H1 (cell line): ENCODE results near the gene PLTP. TPM values are rescaled to one million over a fixed set of nuclear protein-coding genes. Genes with fewer than 3 reads are reported as not detected.

Experiments
- CTCF ChIA-PET: fragments of 300-600 bp; sonication (Branson Sonifier 250); formaldehyde crosslinking; loops from one replicate; lab custom pipeline; 2021; ENCODE audit not compliant: partially characterized antibody; lab: Charles Lee
- POLR2A ChIA-PET: fragments of 300-600 bp; sonication (Branson Sonifier 250); formaldehyde crosslinking; loops from one replicate; lab custom pipeline; 2021; ENCODE audit warnings: inconsistent platforms; ENCODE audit not compliant: partially characterized antibody; lab: Charles Lee
- DNase-seq, 2 experiments: peaks; one replicate each; pipeline versions ENCODE4 v3.0.0 to v3.0.0-alpha.2; 2010 to 2022; ENCODE audit warnings: low spot score in 2 of 2, low read depth in 1 of 2, mixed read lengths in 1 of 2
- FAIRE-seq: peaks from 2 replicates; lab custom pipeline; 2011; peaks lifted over from hg19 to GRCh38; lab: Jason Lieb, UNC
- H2AFZ ChIP-seq: 2 replicates; pipeline ENCODE4 v1.8.1; 2012; ENCODE audit warnings: low read length, inconsistent platforms
- H2AK5ac ChIP-seq: 2 replicates; pipeline ENCODE4 v1.6.1; 2013; ENCODE audit warnings: low read depth, low read length
- H2BK120ac ChIP-seq: replicated peaks from 2 replicates; pipeline ENCODE3; 2013; ENCODE audit warnings: low read depth, low read length, inconsistent platforms
- H2BK12ac ChIP-seq: 2 replicates; pipeline ENCODE4 v1.6.1; 2013; ENCODE audit warnings: low read depth, low read length
- H2BK15ac ChIP-seq: 2 replicates; pipeline ENCODE4 v1.6.1; 2013; ENCODE audit warnings: low read length
- H2BK20ac ChIP-seq: 2 replicates; pipeline ENCODE4 v1.6.1; 2013; ENCODE audit warnings: low read length
- H2BK5ac ChIP-seq: 2 replicates; pipeline ENCODE4 v1.6.1; 2013; ENCODE audit warnings: low read depth, low read length
- H3K14ac ChIP-seq: 2 replicates; pipeline ENCODE4 v1.6.1; 2013; ENCODE audit warnings: inconsistent platforms; ENCODE audit not compliant: insufficient read length
- H3K18ac ChIP-seq: 2 replicates; pipeline ENCODE4 v1.6.1; 2013; ENCODE audit warnings: low read length; ENCODE audit errors: extremely low read depth
- H3K23ac ChIP-seq: 2 replicates; pipeline ENCODE4 v1.6.1; 2013; ENCODE audit warnings: inconsistent platforms; ENCODE audit not compliant: insufficient read length
- H3K23me2 ChIP-seq: 2 replicates; pipeline ENCODE4 v1.6.1; 2013; ENCODE audit warnings: low read depth, low read length
- H3K27ac ChIP-seq: 2 replicates; pipeline ENCODE4 v1.6.1; 2011; ENCODE audit warnings: low read depth, low read length, inconsistent platforms
- H3K27me3 ChIP-seq, 4 experiments: replicated peaks in 1 of 4; 1 replicate in 1 of 4; 2 replicates in 3 of 4; pipeline versions ENCODE4 v1.6.1 to v1.8.1; 2011 to 2013; ENCODE audit warnings: low read length in 3 of 4, mild to moderate bottlenecking in 3 of 4, inconsistent platforms in 2 of 4, mixed read lengths in 2 of 4, moderate library complexity in 1 of 4; ENCODE audit not compliant: control insufficient read depth in 3 of 4, insufficient read depth in 3 of 4; ENCODE audit errors: extremely low read depth in 1 of 4
- H3K36me3 ChIP-seq, 4 experiments: 2 replicates each; pipeline versions ENCODE4 v1.6.1 to v1.8.1; 2011 to 2013; ENCODE audit warnings: mild to moderate bottlenecking in 4 of 4, low read length in 3 of 4, moderate library complexity in 2 of 4, control low read depth in 1 of 4, inconsistent platforms in 1 of 4; ENCODE audit not compliant: insufficient read depth in 4 of 4, control insufficient read depth in 2 of 4
- H3K4ac ChIP-seq: replicated peaks from 2 replicates; pipeline ENCODE3; 2013; ENCODE audit warnings: low read length, low read depth, mixed read lengths, inconsistent platforms; ENCODE audit not compliant: insufficient read length
- H3K4me1 ChIP-seq, 4 experiments: replicated peaks in 1 of 4; 1 replicate in 1 of 4; 2 replicates in 3 of 4; pipeline versions ENCODE4 v1.6.1 to v1.8.1; 2011 to 2013; ENCODE audit warnings: low read length in 3 of 4, inconsistent platforms in 2 of 4, mixed read lengths in 1 of 4; ENCODE audit not compliant: insufficient read depth in 4 of 4, control insufficient read depth in 3 of 4
- H3K4me2 ChIP-seq, 2 experiments: 2 replicates each; pipeline versions ENCODE4 v1.6.1 to v1.8.1; 2011 to 2013; ENCODE audit warnings: low read depth in 2 of 2, low read length in 2 of 2, control low read depth in 1 of 2, inconsistent platforms in 1 of 2, mild to moderate bottlenecking in 1 of 2; ENCODE audit not compliant: insufficient read depth in 1 of 2
- H3K4me3 ChIP-seq, 4 experiments: fragments of 200-600, 300-600 bp in 1 of 4; sonication (generic), shearing (Covaris generic), sonication (Bioruptor Twin) in 1 of 4; 2 replicates each; pipeline versions ENCODE4 v1.5.1 to v1.8.1; 2011 to 2016; ENCODE audit warnings: low read length in 4 of 4, low read depth in 3 of 4, control low read depth in 2 of 4, inconsistent platforms in 2 of 4, mild to moderate bottlenecking in 2 of 4, mixed read lengths in 1 of 4, moderate library complexity in 1 of 4; ENCODE audit not compliant: insufficient read depth in 2 of 4; ENCODE audit errors: extremely low read depth in 1 of 4
- H3K56ac ChIP-seq: replicated peaks from 2 replicates; pipeline ENCODE3; 2013; ENCODE audit warnings: low read depth, mild to moderate bottlenecking, mixed read lengths, low read length, inconsistent platforms; ENCODE audit not compliant: insufficient read length
- H3K79me1 ChIP-seq: 2 replicates; pipeline ENCODE4 v1.6.1; 2013; ENCODE audit warnings: low read depth, low read length, control low read depth
- H3K79me2 ChIP-seq, 2 experiments: 2 replicates each; pipeline versions ENCODE4 v1.6.1 to v1.8.1; 2012 to 2013; ENCODE audit warnings: low read length in 2 of 2, mild to moderate bottlenecking in 2 of 2, inconsistent platforms in 1 of 2; ENCODE audit not compliant: insufficient read depth in 2 of 2, control insufficient read depth in 1 of 2
- H3K9ac ChIP-seq, 4 experiments: replicated peaks in 1 of 4; 1 replicate in 1 of 4; 2 replicates in 3 of 4; pipeline versions ENCODE4 v1.6.1 to v1.8.1; 2011 to 2013; ENCODE audit warnings: low read depth in 3 of 4, low read length in 3 of 4, control low read depth in 2 of 4, mild to moderate bottlenecking in 2 of 4, moderate library complexity in 2 of 4, inconsistent platforms in 1 of 4; ENCODE audit errors: extremely low read depth in 1 of 4
- H3K9me3 ChIP-seq, 2 experiments: 2 replicates each; pipeline versions ENCODE4 v1.6.1 to v1.8.1; 2012 to 2013; ENCODE audit warnings: mild to moderate bottlenecking in 2 of 2, moderate library complexity in 2 of 2, control low read depth in 1 of 2, inconsistent platforms in 1 of 2, low read depth in 1 of 2, low read length in 1 of 2, mixed read lengths in 1 of 2; ENCODE audit not compliant: insufficient read depth in 2 of 2
- H4K20me1 ChIP-seq, 2 experiments: replicated peaks in 1 of 2; 2 replicates each; pipeline versions ENCODE3 to v1.8.1; 2011 to 2013; ENCODE audit warnings: inconsistent platforms in 2 of 2, low read length in 2 of 2, mild to moderate bottlenecking in 1 of 2; ENCODE audit not compliant: insufficient read depth in 2 of 2, control insufficient read depth in 1 of 2
- H4K5ac ChIP-seq: 2 replicates; pipeline ENCODE4 v1.6.1; 2013; ENCODE audit warnings: low read length, low read depth, mixed read lengths, inconsistent platforms; ENCODE audit not compliant: insufficient read length
- H4K8ac ChIP-seq: 2 replicates; pipeline ENCODE4 v1.8.0; 2013; ENCODE audit warnings: mild to moderate bottlenecking, moderate library complexity, low read length, inconsistent platforms; ENCODE audit not compliant: insufficient read depth; ENCODE audit errors: extremely low read depth
- H4K91ac ChIP-seq: replicated peaks from 2 replicates; pipeline ENCODE3; 2013; ENCODE audit warnings: low read length, mixed read lengths, inconsistent platforms; ENCODE audit not compliant: insufficient read length
- CEBPB ChIP-seq: IDR thresholded peaks from 2 replicates; pipeline ENCODE4 v1.6.1; 2012; ENCODE audit warnings: low read depth, low read length
- CHD2 ChIP-seq: IDR thresholded peaks from 2 replicates; pipeline ENCODE4 v1.6.1; 2012; ENCODE audit warnings: low read length, improper control_type of control experiment
- KDM5A ChIP-seq: fragments of 200-600 bp; IDR thresholded peaks from 2 replicates; pipeline ENCODE4 v1.7.1; 2012; ENCODE audit warnings: mild to moderate bottlenecking, low read length, inconsistent platforms, mixed read lengths
- NANOG ChIP-seq: IDR thresholded peaks from 2 replicates; pipeline ENCODE4 v1.6.1; 2011; ENCODE audit warnings: low read length, low read depth, mild to moderate bottlenecking, inconsistent platforms; ENCODE audit not compliant: insufficient read depth, poor library complexity, severe bottlenecking
- RBBP5 ChIP-seq: IDR thresholded peaks from 2 replicates; pipeline ENCODE4 v1.7.1; 2012; ENCODE audit warnings: low read depth, mild to moderate bottlenecking, inconsistent platforms, low read length, moderate library complexity, borderline replicate concordance
- SAP30 ChIP-seq: fragments of 300-600 bp; sonication (generic); IDR thresholded peaks from 2 replicates; pipeline ENCODE4 v1.7.1; 2012; ENCODE audit warnings: low read length, moderate library complexity, mild to moderate bottlenecking, inconsistent platforms; ENCODE audit not compliant: insufficient read depth, insufficient replicate concordance
- SIN3A ChIP-seq, 2 experiments: IDR thresholded peaks in 1 of 2; conservative IDR thresholded peaks in 1 of 2; 2 replicates each; pipeline ENCODE4 v1.6.1; 2011 to 2012; ENCODE audit warnings: low read length in 2 of 2, improper control_type of control experiment in 1 of 2, low read depth in 1 of 2, mild to moderate bottlenecking in 1 of 2
- SIRT6 ChIP-seq: IDR thresholded peaks from one replicate; pipeline ENCODE4 v1.7.1; 2012; ENCODE audit warnings: low read length, inconsistent platforms
- WGBS, 2 experiments: shearing (Covaris generic) in 1 of 2; methylation state at CpG; one replicate each; pipeline versions ENCODE4 v1.1.6 to v1.1.7; 2013 to 2015; ENCODE audit warnings: low lambda C conversion rate in 2 of 2, mixed read lengths in 2 of 2, inconsistent platforms in 1 of 2, low coverage in 1 of 2, missing lambda C conversion rate in 1 of 2; ENCODE audit not compliant: insufficient replicate concordance in 2 of 2, insufficient coverage in 1 of 2, insufficient read length in 1 of 2; ENCODE audit errors: extremely low coverage in 1 of 2, missing lambda C conversion rate in 1 of 2; 5-methylcytosine and 5-hydroxymethylcytosine counted together
- polyA plus RNA-seq, 7 experiments: library from polyadenylated mRNA; depleted of rRNA in 3 of 7; stranded (reverse) in 5 of 7; unstranded in 2 of 7; fragments of >200 nt in 5 of 7; fragments of 200-250 nt in 2 of 7; gene quantifications; 1 replicate in 5 of 7; 2 replicates in 1 of 7; 4 replicates in 1 of 7; pipeline versions ENCODE4 v1.2.1 to v1.2.3, GENCODE V29; 2011 to 2013; ENCODE audit warnings: missing spikeins in 2 of 7, mixed read lengths in 2 of 7
- total RNA-seq: library from RNA; stranded (reverse); fragmentation: NEBNext Ultra II Directional; extraction: Animal tissue kit (Norgen Biotek cat#: 25700); gene quantifications from 2 replicates; pipeline ENCODE4 v1.2.1, GENCODE V29; 2021

The PLTP gene
- total and polyA plus RNA-seq, 2 of the 8 experiments (the other 6 are each of a cell fraction or from before 2014, with no cell fraction given), result 120 to 194 TPM

GRCh38 chr20:45959956-45960630, 48.1 kb upstream of the PLTP start:
- no peak overlapping the region for H3K27ac ChIP-seq
- no peak for TF ChIP-seq SAP30
- TF ChIP-seq SIN3A (conservative IDR thresholded peaks at IDR 0.05 in 1 of 2, IDR thresholded peaks at IDR 0.05 in 1 of 2; ENCODE audit: low read depth in 1 of 2, low read length in 2 of 2), result no peak
- no peak for TF ChIP-seq RBBP5
- no peak for TF ChIP-seq KDM5A
- no peak for TF ChIP-seq NANOG
- TF ChIP-seq CEBPB, result no peak
- TF ChIP-seq SIRT6, result no peak
- TF ChIP-seq CHD2, result no peak
- CTCF ChIA-PET, result interaction anchor here (0.9 to 9.7 kb wide), 7 partner anchors 11 to 161 kb away, joined by 3 to 82 read pairs (median 5); partner anchors contain the start of gene ZNF335
- no peak overlapping the region for H2BK120ac ChIP-seq
- H3K27me3 ChIP-seq, result no peaks in the 10 kb centered on the region
- H2AFZ ChIP-seq, result no peak overlapping the region
- no peak overlapping the region for H3K23ac ChIP-seq
- no peak overlapping the region for H4K5ac ChIP-seq
- FAIRE-seq (no peak), DNase-seq (no peak)
- no peak overlapping the region for H2BK12ac ChIP-seq
- H3K23me2 ChIP-seq, result no peaks in the 10 kb centered on the region
- no peak overlapping the region for H3K56ac ChIP-seq
- H2BK20ac ChIP-seq, result no peak overlapping the region
- no peak overlapping the region for H2BK5ac ChIP-seq
- peaks cover 0 to 4% of the 10 kb centered on the region in 2 experiments for H4K20me1 ChIP-seq
- no peaks in the 10 kb centered on the region for H3K9me3 ChIP-seq
- no peak overlapping the region for H3K18ac ChIP-seq
- H4K91ac ChIP-seq, result no peak overlapping the region
- 93% methylated on average over 14 of the region's 14 CpGs; no CpG with 5 or more reads in 1 of the 2 experiments for WGBS, 2 experiments
- no peaks in the 10 kb centered on the region for H3K79me2 ChIP-seq
- H2AK5ac ChIP-seq, result no peak overlapping the region
- H4K8ac ChIP-seq, result no peak overlapping the region
- no peak overlapping the region for H3K14ac ChIP-seq
- H2BK15ac ChIP-seq, result no peak overlapping the region
- H3K4me1 ChIP-seq, result no peaks in the 10 kb centered on the region
- H3K79me1 ChIP-seq, result no peaks in the 10 kb centered on the region
- POLR2A ChIA-PET, result interaction anchor here (1.0 to 16.7 kb wide), 8 partner anchors 10 to 143 kb away, joined by 3 to 238 read pairs (median 4); partner anchors contain the start of genes CTSA, NEURL2, PCIF1 and ZNF335
- H3K4me3 ChIP-seq, result no peak overlapping the region
- H3K4me2 ChIP-seq, result no peak overlapping the region
- H3K36me3 ChIP-seq, result peaks cover 13 to 42% (median 31%) of the 10 kb centered on the region in 4 experiments
- no peak overlapping the region for H3K9ac ChIP-seq
- H3K4ac ChIP-seq, result no peak overlapping the region
